ENCODE data around the gene TTC23L. TPM values are rescaled to one million over a fixed set of nuclear protein-coding genes. Genes with fewer than 3 reads are reported as not detected.

TTC23L gene
- total and polyA plus RNA-seq, 12 donors, result 0.12 to 0.66 TPM; not detected in 10

GRCh38 chr5:34811706-34812105 is 27.3 kb upstream of the TTC23L start:
- H3K27ac ChIP-seq, result no peak overlapping the region
- 70 to 77% methylated on average over 1 of the region's 1 CpG for WGBS, 2 donors
- TF ChIP-seq CTCF (IDR thresholded peaks at IDR 0.05), result no peak
- no peaks in the 10 kb centered on the region for H3K4me1 ChIP-seq
- no peak overlapping the region for H3K4me3 ChIP-seq
- no peak for DNase-seq
- H3K27me3 ChIP-seq, result no peaks in the 10 kb centered on the region
- ATAC-seq, result no peak
- intact Hi-C loops (cut with DNase I), result no loop called here
- H3K36me3 ChIP-seq, result peaks cover 0 to 57% (median 0%) of the 10 kb centered on the region in 9 donors
- H3K9me3 ChIP-seq, result no peaks in the 10 kb centered on the region

- intact Hi-C loops (cut with DNase I), result no loop called here
- H3K27ac ChIP-seq, result no peak overlapping the region
- ATAC-seq (no peak), DNase-seq (no peak)
- no peaks in the 10 kb centered on the region for H3K9me3 ChIP-seq
- 86 to 88% methylated on average over 3 of the region's 3 CpGs for WGBS, 2 donors
- no peak overlapping the region for H3K4me3 ChIP-seq
- no peaks in the 10 kb centered on the region for H3K27me3 ChIP-seq
- no peaks in the 10 kb centered on the region for H3K4me1 ChIP-seq
- H3K36me3 ChIP-seq, result peaks cover 0 to 65% (median 0%) of the 10 kb centered on the region in 9 donors
- no peak for TF ChIP-seq CTCF (IDR thresholded peaks at IDR 0.05)
Observed at GRCh38 chr5:34813509-34813908, 25.5 kb upstream of the TTC23L start.

GRCh38 chr5:34817558-34818351 is 21.2 kb upstream of the TTC23L start:
- Histone ChIP-seq H3K4me1 (no peaks in the 10 kb centered on the region), H3K9me3 (no peaks in the 10 kb centered on the region), H3K4me3 (no peak overlapping the region), H3K27ac (no peak overlapping the region), H3K36me3 (peaks cover 0 to 63% (median under 1%) of the 10 kb centered on the region in 9 donors), H3K27me3 (no peaks in the 10 kb centered on the region)
- no peak for ATAC-seq
- intact Hi-C loops (cut with DNase I), result no loop called here
- no peak for TF ChIP-seq CTCF (IDR thresholded peaks at IDR 0.05)
- WGBS, 2 donors, result 95 to 96% methylated on average over 3 of the region's 3 CpGs
- DNase-seq, result no peak

- no peaks in the 10 kb centered on the region for H3K4me1 ChIP-seq
- no peaks in the 10 kb centered on the region for H3K27me3 ChIP-seq
- H3K36me3 ChIP-seq, result peaks cover 0 to 66% (median 10%) of the 10 kb centered on the region in 9 donors
- ATAC-seq, result no peak
- 90 to 97% methylated on average over 3 of the region's 3 CpGs for WGBS, 2 donors
- intact Hi-C loops (cut with DNase I), result no loop called here
- H3K4me3 ChIP-seq, result no peak overlapping the region
- no peak for TF ChIP-seq CTCF (IDR thresholded peaks at IDR 0.05)
- no peak overlapping the region for H3K27ac ChIP-seq
- no peak for DNase-seq
- H3K9me3 ChIP-seq, result no peaks in the 10 kb centered on the region
Observed at GRCh38 chr5:34818717-34819116, 20.2 kb upstream of the TTC23L start.

All from heart right ventricle (tissue), 16 donors.